HG02642 (cell line): Measurements from ENCODE around the gene UBE2E1.

Experiments
- ATAC-seq: cut with Tn5 transposase; IDR thresholded peaks from one replicate; pipeline ENCODE4 v1.9.1; 2021; ENCODE audit warnings: mild to moderate bottlenecking; ENCODE audit not compliant: unreplicated experiment, poor library complexity

The UBE2E1 gene

GRCh38 chr3:23793528-23794134 lies 12.1 kb upstream of the UBE2E1 start:
- no peak for ATAC-seq

- no peak for ATAC-seq
Observed at GRCh38 chr3:23795096-23795495, 10.7 kb upstream of the UBE2E1 start.

GRCh38 chr3:23796518-23796917 lies 9.2 kb upstream of the UBE2E1 start:
- no peak for ATAC-seq

- ATAC-seq: peak; percentile 93
Observed at GRCh38 chr3:23797491-23797890, 8.3 kb upstream of the UBE2E1 start.

GRCh38 chr3:23798456-23798855 lies 7.3 kb upstream of the UBE2E1 start:
- no peak for ATAC-seq

- ATAC-seq: no peak
Observed at GRCh38 chr3:23798876-23799275, 6.9 kb upstream of the UBE2E1 start.

- ATAC-seq: no peak
Observed at GRCh38 chr3:23800731-23801130, 5.0 kb upstream of the UBE2E1 start.

GRCh38 chr3:23804441-23805209 lies 1.1 kb upstream of the UBE2E1 start:
- ATAC-seq: no peak

GRCh38 chr3:23805210-23805632 lies 534 bp upstream of the UBE2E1 start:
- no peak for ATAC-seq

GRCh38 chr3:23806534-23807423 lies 1.0 kb downstream of the UBE2E1 start:
- ATAC-seq: peak; percentile 14

- no peak for ATAC-seq
Observed at GRCh38 chr3:23807424-23808015, 1.8 kb downstream of the UBE2E1 start.

- no peak for ATAC-seq
Observed at GRCh38 chr3:23808525-23808924, 2.8 kb downstream of the UBE2E1 start.

GRCh38 chr3:23809294-23809693 lies 3.5 kb downstream of the UBE2E1 start:
- ATAC-seq: no peak

GRCh38 chr3:23809840-23810342 lies 4.1 kb downstream of the UBE2E1 start:
- no peak for ATAC-seq

GRCh38 chr3:23810343-23811184 lies 4.8 kb downstream of the UBE2E1 start:
- peak; percentile 37 for ATAC-seq

- no peak for ATAC-seq
Observed at GRCh38 chr3:23811185-23811527, 5.4 kb downstream of the UBE2E1 start.

GRCh38 chr3:23811919-23812318 lies 6.2 kb downstream of the UBE2E1 start:
- ATAC-seq: peak; percentile 37

- ATAC-seq: no peak
Observed at GRCh38 chr3:23815879-23816278, 10.1 kb downstream of the UBE2E1 start.

GRCh38 chr3:23816721-23817120 lies 11.0 kb downstream of the UBE2E1 start:
- no peak for ATAC-seq
